ENCODE results near the gene CCR5AS.
"Not testable (repeated sequence)": the region's sequence is repeated elsewhere in the genome, so short reads cannot be mapped to it uniquely, and the experiment has no call there.

Gene CCR5AS

DNA sequence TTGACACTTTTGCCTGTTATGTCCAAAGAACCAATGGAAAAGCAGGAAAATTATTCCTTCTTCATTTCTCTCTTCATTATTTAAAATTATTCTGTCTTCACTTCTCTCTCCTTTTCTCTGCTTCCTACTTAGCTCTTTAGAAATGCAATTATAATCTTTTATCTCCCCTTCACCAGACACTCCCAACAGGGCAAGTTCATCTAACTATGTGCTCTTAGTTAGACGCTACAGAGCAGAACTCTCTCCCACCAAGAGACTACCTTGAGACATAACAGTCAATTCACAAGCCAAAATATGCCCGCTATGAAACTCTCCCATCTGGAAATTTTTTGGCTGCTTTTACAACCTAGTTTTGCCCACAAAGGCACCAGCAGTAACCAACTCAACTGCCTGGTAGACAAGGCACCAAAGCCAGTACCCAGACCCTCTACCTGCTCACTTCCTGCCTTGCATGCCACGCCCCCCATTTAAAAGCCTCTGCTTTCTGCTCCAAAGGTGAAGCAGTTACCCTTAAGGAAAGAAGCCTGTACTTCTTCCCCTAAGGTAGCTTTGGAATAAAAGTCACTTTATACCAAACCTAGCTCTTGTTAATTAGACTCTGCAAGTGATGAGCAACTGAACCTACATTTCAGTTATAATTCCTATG, 28.3 kb upstream of the CCR5AS start:
- no peak for TF ChIP-seq ZFX (IDR thresholded peaks at IDR 0.05; ENCODE audit: borderline replicate concordance)
- TF ChIP-seq, protein P1, sequence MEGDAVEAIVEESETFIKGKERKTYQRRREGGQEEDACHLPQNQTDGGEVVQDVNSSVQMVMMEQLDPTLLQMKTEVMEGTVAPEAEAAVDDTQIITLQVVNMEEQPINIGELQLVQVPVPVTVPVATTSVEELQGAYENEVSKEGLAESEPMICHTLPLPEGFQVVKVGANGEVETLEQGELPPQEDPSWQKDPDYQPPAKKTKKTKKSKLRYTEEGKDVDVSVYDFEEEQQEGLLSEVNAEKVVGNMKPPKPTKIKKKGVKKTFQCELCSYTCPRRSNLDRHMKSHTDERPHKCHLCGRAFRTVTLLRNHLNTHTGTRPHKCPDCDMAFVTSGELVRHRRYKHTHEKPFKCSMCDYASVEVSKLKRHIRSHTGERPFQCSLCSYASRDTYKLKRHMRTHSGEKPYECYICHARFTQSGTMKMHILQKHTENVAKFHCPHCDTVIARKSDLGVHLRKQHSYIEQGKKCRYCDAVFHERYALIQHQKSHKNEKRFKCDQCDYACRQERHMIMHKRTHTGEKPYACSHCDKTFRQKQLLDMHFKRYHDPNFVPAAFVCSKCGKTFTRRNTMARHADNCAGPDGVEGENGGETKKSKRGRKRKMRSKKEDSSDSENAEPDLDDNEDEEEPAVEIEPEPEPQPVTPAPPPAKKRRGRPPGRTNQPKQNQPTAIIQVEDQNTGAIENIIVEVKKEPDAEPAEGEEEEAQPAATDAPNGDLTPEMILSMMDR (IDR thresholded peaks at IDR 0.05): no peak

DNA sequence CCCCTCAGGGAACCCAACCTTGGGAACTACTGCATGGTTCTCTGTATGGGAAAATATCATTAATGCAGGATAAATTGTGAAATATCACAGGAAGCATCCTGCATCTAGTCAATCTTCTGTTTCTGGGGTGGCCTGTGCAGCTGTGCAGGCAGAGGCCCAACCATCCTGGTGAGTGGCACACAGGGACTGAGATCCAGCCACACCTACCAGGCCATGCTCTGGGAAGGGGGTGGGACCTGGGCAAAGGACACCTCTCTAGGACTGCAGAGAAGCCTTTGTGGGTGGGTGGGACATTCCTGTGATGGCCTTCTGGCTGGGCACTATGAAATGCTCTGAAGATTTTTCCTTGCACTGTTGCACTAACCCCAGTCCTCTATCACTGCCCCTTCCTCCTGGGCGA, 27.0 kb upstream of the CCR5AS start:
- TF ChIP-seq ZFX (IDR thresholded peaks at IDR 0.05; ENCODE audit: borderline replicate concordance): no peak
- TF ChIP-seq, protein P1 (IDR thresholded peaks at IDR 0.05): no peak
- no peak overlapping the region for H3K27ac ChIP-seq

More for the DNA sequence above, 28.3 kb upstream of the CCR5AS start:
- H3K27ac ChIP-seq: no peak overlapping the region

DNA sequence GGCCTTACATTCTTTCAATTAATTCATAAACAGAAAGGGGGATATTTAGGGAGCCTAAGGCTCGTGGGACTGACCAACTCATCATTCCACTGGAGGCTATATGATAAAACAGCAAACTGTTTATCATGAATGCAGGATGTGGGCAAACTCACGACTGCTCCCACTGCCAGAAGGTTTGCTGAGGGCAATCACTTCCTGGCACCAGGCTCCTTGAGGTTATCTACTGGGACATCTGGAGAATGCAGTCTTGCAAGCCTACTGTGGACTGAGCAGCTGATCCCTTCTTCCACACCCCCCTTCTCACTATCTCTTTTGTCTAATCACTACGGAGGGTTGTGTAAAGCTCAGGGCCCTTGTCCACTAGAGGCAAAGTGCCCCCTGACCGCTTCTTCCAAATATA, 26.3 kb upstream of the CCR5AS start:
- H3K27ac ChIP-seq: not testable (repeated sequence)

DNA sequence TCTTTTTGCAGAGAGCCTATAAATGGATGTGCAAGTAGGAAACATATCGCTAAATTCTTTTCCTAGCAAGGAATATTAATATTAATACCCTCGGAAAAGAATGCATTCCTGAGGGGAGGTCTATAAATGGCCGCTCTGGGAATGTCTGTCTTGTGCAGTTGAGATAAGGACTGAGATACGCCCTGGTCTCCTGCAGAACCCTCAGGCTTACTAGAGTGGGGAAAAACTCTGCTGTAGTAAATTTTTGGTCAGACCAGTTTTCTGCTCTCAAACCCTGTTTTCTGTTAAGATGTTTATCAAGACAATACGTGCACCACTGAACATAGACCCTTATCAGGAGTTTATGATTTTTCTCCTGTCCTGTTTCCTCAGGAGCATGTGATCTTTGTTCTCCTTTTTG, 25.0 kb upstream of the CCR5AS start:
- H3K27ac ChIP-seq: not testable (repeated sequence)

DNA sequence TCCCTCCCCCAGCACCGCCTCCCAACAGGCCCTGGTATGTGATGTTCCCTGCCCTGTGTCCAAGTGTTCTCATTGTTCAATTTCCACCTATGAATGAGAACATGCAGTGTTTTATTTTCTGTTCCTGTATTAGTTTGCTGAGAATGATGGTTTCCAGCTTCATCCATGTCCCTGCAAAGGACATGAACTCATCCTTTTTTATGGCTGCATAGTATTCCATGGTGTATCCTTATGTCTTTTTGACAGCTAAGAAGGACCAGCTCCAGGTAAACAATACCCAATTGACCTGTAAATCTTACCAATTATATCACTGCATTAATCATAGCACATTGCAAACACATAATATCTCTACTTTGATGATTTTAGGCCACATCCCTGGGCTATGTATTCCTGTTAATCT, 24.0 kb upstream of the CCR5AS start:
- not testable (repeated sequence) for H3K27ac ChIP-seq

DNA sequence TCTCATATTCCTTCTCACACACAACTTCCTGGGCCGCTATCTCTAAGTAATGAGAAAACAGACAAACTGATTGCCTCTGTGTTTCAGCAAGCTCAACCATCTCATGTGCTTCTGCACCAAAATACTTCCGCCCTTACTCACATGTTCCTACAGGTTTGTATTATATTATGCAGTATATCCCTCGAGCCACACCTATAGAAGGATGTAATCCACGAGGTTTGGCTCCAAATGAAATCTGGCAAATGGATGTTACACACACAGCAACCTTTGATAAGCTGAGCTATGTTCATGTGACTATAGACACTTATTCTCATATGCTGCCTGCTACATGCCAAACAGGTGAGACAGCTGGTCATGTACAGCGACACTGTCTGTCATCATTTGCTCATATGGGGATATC, 22.8 kb upstream of the CCR5AS start:
- TF ChIP-seq, protein P1 (IDR thresholded peaks at IDR 0.05): no peak
- no peak for TF ChIP-seq ZFX (IDR thresholded peaks at IDR 0.05; ENCODE audit: borderline replicate concordance)
- no peak overlapping the region for H3K27ac ChIP-seq

DNA sequence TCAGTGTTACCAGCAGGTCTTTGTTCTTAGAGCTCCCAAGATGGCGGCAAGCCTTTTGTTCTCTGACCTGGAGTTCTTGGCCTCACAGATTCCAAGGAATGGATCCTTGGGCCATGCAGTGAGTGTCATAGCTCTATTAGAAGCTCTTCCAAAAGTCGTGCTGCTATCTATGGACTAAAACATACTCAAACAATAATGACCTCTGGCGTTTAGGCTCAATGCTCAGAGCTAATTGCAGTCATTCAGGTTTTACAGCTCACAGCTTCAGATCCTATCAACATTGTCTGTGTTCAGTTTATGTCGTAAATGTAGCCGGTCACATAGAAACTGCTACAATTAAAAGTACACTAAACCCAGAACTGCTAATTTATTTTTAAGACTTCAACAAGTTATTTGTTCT, 22.4 kb upstream of the CCR5AS start:
- no peak overlapping the region for H3K27ac ChIP-seq
- TF ChIP-seq, protein P1 (IDR thresholded peaks at IDR 0.05): no peak
- TF ChIP-seq ZFX (IDR thresholded peaks at IDR 0.05; ENCODE audit: borderline replicate concordance): no peak

DNA sequence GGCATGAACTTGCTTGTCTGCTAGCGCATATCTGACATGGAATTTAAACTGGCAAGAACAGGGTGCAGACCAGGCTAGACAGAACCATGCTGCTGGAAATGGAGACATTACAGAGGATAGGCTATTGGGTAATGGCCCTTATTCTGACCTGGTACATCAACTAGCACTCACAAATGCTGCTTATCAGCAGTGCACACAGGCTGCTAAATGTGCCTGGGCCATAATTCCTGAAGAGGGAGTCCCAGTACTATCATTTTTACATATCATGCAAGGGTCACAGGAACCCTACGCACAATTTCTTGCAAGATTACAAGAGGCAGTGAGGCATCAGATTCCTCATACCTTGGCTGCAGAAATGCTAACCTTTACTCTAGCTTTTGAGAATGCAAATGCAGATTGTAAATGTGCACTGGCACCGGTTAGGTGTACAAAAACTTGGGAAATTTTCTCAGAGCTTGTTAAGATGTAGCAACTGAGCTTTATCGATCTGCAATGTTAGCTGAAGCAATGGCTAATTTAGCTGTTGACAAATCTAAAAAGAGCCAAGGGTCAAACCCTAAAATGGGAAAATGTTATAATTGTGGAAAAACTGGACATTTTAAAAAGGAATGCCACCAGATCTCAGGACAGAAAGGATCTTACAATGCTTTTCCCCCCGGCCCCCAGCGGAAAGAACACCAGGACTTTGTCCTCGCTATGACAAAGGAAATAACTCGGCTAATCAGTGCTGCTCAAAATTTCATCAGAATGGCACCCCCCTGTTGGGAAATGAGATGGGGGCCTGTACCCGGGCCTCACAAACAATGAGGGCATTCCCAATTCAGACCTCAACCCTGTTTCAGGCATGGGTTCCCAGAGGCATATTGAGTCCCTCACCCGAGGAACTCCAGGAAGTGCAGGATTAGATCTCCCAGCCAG, 21.3 kb upstream of the CCR5AS start:
- no peak overlapping the region for H3K27ac ChIP-seq
- no peak for TF ChIP-seq ZFX (IDR thresholded peaks at IDR 0.05; ENCODE audit: borderline replicate concordance)
- TF ChIP-seq, protein P1 (IDR thresholded peaks at IDR 0.05): no peak

DNA sequence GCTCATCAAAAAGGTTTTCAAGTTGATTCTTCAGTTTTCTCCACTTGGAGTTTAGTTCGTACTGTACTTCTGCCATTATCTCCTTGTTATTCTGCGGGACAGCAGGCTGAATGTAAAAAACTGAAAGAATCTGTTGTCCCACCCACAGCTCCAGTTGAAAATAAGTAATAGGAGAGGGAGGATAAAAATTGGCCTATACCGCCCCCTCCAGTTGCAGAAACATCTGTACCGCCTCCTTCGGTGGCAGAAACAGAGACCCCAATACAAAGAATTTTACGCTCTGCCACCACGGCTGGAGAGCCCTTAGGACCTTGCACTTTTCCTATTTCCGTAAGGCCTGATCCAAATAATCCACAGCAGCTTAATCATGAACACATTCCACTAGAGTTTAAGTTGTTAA, 20.5 kb upstream of the CCR5AS start:
- not testable (repeated sequence) for H3K27ac ChIP-seq

DNA sequence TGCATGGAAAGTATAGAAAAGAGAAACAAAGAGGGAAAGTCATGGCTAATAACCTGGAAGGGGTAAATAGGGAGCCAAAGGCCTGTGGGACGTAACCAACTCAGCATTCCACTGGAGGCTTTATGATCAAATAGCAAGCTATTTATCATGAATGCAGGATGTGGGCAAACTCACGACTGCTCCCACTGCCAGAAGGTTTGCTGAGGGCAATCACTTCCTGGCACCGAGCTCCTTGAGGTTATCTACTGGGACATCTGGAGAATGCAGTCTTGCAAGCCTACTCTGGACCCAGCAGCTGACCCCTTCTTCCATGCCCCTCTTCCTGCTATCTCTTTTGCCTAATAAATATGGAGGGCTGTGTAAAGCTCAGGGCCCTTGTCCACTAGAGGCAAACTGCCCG, 19.6 kb upstream of the CCR5AS start:
- not testable (repeated sequence) for H3K27ac ChIP-seq

All from 22Rv1 (cell line).